HG03442 (cell line): Measurements from ENCODE around the gene DENND1A.
"Not testable (repeated sequence)": the region's sequence is repeated elsewhere in the genome, so short reads cannot be mapped to it uniquely, and the experiment has no call there.

Source experiments
- ATAC-seq: cut with Tn5 transposase; IDR thresholded peaks from one replicate; pipeline ENCODE4 v1.9.1; 2021; ENCODE audit warnings: mild to moderate bottlenecking, moderate library complexity; ENCODE audit not compliant: unreplicated experiment

DENND1A gene

GRCh38 chr9:123450098-123450770 lies 479.7 kb downstream of the DENND1A start:
- ATAC-seq: no peak

GRCh38 chr9:123447934-123448646 lies 481.8 kb downstream of the DENND1A start:
- ATAC-seq: no peak

- no peak for ATAC-seq
Measured at GRCh38 chr9:123445981-123446610, 483.8 kb downstream of the DENND1A start.

GRCh38 chr9:123445116-123445515 lies 484.8 kb downstream of the DENND1A start:
- ATAC-seq: no peak

GRCh38 chr9:123441769-123442168 lies 488.2 kb downstream of the DENND1A start:
- no peak for ATAC-seq

- ATAC-seq: no peak
Measured at GRCh38 chr9:123440256-123440655, 489.7 kb downstream of the DENND1A start.

DNA sequence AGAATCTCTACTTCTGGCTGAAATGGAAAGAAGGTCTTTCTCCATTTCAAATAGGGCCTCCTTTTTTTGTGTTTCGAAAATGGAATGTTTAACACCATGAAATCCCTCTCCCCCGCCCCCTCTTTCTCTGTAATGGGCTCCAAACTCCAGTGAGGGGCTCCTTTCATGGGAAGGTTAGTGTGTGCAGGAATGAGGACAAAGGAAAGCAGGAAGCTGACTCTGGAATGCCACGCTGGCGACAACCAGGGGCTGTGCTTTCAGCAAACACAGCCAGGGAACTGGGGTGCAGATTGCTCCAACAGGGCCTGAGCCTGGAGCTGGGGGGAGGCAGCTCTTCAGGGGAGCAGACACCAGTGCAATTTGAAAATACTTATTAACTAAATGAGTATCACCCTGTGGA lies 491.1 kb downstream of the DENND1A start:
- no peak for ATAC-seq

GRCh38 chr9:123438321-123438720 lies 491.6 kb downstream of the DENND1A start:
- ATAC-seq: no peak

GRCh38 chr9:123437201-123437600 lies 492.7 kb downstream of the DENND1A start:
- no peak for ATAC-seq

DNA sequence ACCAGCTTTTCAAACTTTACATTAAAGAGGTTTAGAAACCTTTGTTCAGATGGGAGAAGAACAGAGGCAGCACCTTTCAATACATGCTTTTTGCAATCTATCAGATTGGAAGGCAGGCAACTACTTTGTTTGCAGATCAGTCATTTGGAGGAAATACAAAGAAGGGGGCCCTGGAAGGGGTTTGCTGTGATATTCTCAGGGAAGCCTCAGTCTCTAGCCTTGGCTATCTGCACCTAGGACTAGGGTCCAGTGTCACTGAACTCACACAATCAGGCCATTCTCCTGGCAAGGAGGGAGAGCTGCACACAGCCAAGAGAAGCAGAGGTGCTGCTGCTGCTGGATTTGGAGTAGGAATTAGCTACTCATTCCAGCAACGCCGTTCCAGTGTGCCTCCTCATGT lies 494.5 kb downstream of the DENND1A start:
- ATAC-seq: no peak

- no peak for ATAC-seq
Measured at GRCh38 chr9:123434619-123435240, 495.2 kb downstream of the DENND1A start.

GRCh38 chr9:123432331-123433236 lies 497.3 kb downstream of the DENND1A start:
- ATAC-seq: no peak

DNA sequence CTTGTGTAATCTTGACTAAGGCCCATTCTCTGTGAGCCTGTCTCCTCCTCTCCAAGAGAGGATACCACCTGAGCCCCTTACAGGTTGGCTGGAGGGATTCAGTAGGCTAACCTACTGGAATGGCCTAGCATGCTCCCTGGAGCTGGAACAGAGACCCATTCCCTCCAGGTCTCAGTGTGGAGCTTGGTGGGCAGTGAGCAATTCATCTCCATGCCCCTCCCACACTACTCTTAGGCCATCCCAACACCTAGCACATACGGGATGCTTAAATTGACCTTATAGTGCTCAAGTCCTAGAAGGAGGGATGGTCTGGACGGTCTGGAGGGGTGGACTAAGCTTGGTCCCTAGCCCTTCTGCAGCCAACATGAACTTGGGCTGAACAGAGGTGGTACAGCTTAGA lies 498.3 kb downstream of the DENND1A start:
- ATAC-seq: no peak

DNA sequence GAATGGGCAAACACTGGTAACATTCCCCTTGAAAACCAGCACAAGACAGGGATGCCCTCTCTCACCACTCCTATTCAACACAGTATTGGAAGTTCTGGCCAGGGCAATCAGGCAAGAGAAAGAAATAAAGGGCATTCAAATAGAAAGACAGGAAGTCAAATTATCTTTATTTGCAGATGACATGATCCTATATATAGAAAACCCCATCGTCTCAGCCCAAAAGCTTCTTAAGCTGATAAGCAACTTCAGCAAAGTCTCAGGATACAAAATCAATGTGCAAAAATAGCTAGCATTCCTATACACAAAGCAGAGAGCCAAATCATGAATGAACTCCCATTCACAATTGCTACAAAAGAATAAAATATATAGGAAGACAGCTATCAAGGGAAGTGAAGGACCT lies 501.5 kb downstream of the DENND1A start:
- ATAC-seq: not testable (repeated sequence)

- peak; percentile 64 for ATAC-seq
Measured at GRCh38 chr9:123426406-123426805, 503.5 kb downstream of the DENND1A start.

DNA sequence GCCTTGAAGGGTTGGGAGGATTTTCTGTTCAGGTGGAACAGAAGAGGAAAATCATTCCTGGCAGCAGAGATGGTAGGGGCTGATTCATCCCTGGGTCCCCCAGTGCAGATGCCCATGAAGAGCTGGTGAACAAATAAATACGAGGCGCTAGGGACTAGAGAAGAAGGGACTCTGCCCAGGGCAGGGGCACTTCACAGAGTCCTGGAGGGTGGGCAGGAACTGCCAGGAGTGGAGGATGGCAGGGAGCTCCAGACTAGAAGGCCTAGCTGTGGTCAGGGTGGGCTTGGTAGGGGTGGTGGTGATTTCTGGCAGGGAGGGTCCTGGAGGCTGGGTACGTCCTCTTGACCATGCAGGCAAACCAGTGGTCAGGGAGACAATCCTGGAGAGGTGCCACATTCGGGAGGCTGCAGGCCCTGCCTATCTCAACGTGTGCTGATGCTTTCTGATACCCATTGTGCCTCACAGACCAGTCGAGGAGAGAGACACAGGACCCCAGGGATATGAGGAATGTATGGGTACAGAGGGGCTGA lies 504.0 kb downstream of the DENND1A start:
- ATAC-seq: no peak

- no peak for ATAC-seq
Measured at GRCh38 chr9:123425261-123425821, 504.6 kb downstream of the DENND1A start.

GRCh38 chr9:123424552-123425225 lies 505.2 kb downstream of the DENND1A start:
- ATAC-seq: no peak

GRCh38 chr9:123424131-123424530 lies 505.8 kb downstream of the DENND1A start:
- ATAC-seq: no peak

DNA sequence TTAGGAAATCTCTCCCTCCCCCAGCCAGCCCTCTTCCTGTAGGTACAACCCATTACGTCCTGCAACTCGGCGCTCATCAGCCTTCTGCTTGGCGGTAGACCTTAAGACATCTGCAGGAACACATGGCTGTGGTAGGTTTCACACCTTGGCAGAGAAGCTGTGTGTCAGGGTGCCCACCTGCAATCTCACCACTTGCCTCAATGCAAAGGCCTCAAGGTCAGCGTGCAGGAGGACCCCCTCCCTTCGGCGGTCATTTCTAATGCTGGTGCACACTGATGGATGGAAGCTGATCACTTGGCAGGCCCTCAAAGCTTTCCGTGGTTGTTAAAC lies 506.6 kb downstream of the DENND1A start:
- no peak for ATAC-seq
